Omental fat pad (tissue), 4 donors: Measurements from ENCODE around the gene NDUFA6. TPM values are rescaled to one million over a fixed set of nuclear protein-coding genes. Genes with fewer than 3 reads are reported as not detected.

Experiments
- ATAC-seq: fragments of 150-250 bp; one replicate; pipeline ENCODE4 v1.9.1; 2016; ENCODE audit warnings: mild to moderate bottlenecking, moderate library complexity; ENCODE audit not compliant: low FRiP score
- DNase-seq: peaks from one replicate; pipeline ENCODE4 v3.0.0-alpha.2; 2019; ENCODE audit warnings: low spot score
- CTCF ChIP-seq, 3 donors: fragments of 450-650 bp; IDR thresholded peaks; one replicate each; pipeline ENCODE4 v1.5.1; 2016 to 2017; ENCODE audit warnings: antibody characterized with exemption in 3 of 3, mild to moderate bottlenecking in 3 of 3, moderate library complexity in 2 of 3
- total RNA-seq, 4 donors: library from RNA; depleted of rRNA; stranded (reverse); fragments of >200 nt; gene quantifications; one replicate each; pipeline ENCODE4 v1.1.0, GENCODE V29; 2016

The NDUFA6 gene
- total RNA-seq, 4 donors from 2014 or later: 55.5 to 59.3 (median 57.7) TPM

- no peak for DNase-seq
- no peak for TF ChIP-seq CTCF (IDR thresholded peaks at IDR 0.05)
- ATAC-seq: no peak
These were observed 25.0 kb downstream of the NDUFA6 start for GRCh38 chr22:42065438-42066125.

- DNase-seq (no peak), ATAC-seq (no peak)
- TF ChIP-seq CTCF (IDR thresholded peaks at IDR 0.05): no peak
These were observed 25.9 kb downstream of the NDUFA6 start for GRCh38 chr22:42064629-42065028.

GRCh38 chr22:42062506-42063170 is 27.9 kb downstream of the NDUFA6 start:
- TF ChIP-seq CTCF (IDR thresholded peaks at IDR 0.05): no peak
- DNase-seq: no peak
- no peak for ATAC-seq

DNA sequence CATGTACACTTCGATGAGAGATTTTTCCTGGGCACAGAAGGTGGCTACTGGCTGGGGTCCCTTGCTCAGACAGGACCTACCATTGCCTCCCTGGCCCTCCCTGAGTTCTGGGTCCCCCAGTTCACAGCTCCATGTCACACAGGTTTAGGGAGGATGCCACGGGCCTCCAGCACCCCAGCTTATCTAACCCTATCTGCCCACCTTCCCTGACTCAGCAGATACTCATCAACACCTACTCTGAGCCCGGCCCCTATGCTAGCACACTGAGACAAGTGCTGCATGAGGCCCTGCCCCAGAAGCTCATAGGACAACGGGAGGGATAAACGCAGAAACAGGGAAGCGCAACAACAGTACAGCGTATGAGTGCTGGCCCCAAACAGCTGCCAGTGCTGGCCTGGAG is 29.5 kb downstream of the NDUFA6 start:
- ATAC-seq (no peak), DNase-seq (no peak)

DNA sequence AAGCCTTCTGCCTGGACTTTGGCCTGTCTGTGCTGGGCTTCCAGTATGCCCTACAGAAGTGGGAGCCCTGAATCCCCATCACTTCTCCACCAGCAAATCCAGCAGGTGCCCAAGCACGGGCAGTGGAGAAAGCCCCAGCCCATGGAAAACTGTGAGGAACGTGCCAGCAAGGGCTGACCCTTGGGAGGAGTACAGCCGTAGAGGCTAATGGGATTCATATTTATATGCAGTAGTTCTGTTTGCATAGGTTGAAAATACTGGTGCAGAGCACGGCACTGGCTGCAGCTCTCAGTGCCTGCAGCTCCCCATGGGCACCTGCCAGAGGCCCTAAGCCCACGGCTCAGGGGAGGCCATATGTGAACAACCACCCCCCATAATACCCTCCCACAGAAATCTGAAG is 30.1 kb downstream of the NDUFA6 start:
- no peak for ATAC-seq
- DNase-seq: no peak
- TF ChIP-seq CTCF (IDR thresholded peaks at IDR 0.05): no peak

More for the DNA sequence above, 29.5 kb downstream of the NDUFA6 start:
- TF ChIP-seq CTCF (IDR thresholded peaks at IDR 0.05): no peak

DNA sequence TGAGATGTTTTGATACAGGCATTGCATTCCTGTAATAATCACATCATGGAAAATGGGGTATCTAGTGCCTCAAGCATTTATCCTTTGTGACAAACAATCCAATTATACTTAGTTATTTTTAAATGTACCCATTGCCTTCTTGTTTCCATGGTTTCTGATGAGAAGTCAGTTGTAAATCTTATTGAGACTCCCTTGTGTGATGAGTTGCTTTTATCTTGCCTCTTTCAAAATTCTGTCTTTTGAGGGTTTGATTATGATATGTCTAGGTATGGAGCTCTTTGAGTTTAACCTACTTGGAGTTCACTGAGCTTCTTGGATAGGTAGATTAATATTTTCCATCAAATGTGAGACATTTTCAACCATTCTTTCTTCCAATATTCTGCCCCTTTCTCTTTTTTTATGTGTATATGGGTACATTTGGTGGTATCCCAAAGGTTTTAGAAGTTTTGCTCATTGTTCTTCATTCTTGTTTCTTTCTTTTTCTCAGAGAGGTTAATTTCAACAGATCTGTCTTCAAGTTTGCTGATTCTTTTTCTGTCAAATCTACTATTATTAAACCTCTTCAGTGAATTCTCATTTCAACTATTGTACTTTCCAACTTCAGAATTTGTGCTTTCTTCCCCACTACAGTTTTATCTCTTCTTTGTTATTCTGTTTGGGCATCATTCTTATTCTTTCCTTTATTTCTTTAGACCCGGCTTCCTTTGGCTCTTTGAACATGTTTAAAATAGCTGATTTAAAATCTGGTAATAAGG is 33.6 kb downstream of the NDUFA6 start:
- DNase-seq: no peak
- no peak for ATAC-seq
- no peak for TF ChIP-seq CTCF (IDR thresholded peaks at IDR 0.05)
